ENCODE results near the gene GNAI2.

GRCh38 chr3:50192689-50193141 is 43.3 kb upstream of the GNAI2 start:
- TF ChIP-seq, protein P1, sequence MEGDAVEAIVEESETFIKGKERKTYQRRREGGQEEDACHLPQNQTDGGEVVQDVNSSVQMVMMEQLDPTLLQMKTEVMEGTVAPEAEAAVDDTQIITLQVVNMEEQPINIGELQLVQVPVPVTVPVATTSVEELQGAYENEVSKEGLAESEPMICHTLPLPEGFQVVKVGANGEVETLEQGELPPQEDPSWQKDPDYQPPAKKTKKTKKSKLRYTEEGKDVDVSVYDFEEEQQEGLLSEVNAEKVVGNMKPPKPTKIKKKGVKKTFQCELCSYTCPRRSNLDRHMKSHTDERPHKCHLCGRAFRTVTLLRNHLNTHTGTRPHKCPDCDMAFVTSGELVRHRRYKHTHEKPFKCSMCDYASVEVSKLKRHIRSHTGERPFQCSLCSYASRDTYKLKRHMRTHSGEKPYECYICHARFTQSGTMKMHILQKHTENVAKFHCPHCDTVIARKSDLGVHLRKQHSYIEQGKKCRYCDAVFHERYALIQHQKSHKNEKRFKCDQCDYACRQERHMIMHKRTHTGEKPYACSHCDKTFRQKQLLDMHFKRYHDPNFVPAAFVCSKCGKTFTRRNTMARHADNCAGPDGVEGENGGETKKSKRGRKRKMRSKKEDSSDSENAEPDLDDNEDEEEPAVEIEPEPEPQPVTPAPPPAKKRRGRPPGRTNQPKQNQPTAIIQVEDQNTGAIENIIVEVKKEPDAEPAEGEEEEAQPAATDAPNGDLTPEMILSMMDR (IDR thresholded peaks at IDR 0.05): peak; percentile 85 to 93 (median 86)
- TF ChIP-seq POLR2A (IDR thresholded peaks at IDR 0.05): no peak
